ENCODE measurements around the gene ADARB2. TPM values are rescaled to one million over a fixed set of nuclear protein-coding genes. Genes with fewer than 3 reads are reported as not detected.
"Not testable (repeated sequence)": the region's sequence is repeated elsewhere in the genome, so short reads cannot be mapped to it uniquely, and the experiment has no call there.

ADARB2 gene
- total RNA-seq, 4 donors from 2014 or later, result 2.3 to 3.7 (median 2.6) TPM

DNA sequence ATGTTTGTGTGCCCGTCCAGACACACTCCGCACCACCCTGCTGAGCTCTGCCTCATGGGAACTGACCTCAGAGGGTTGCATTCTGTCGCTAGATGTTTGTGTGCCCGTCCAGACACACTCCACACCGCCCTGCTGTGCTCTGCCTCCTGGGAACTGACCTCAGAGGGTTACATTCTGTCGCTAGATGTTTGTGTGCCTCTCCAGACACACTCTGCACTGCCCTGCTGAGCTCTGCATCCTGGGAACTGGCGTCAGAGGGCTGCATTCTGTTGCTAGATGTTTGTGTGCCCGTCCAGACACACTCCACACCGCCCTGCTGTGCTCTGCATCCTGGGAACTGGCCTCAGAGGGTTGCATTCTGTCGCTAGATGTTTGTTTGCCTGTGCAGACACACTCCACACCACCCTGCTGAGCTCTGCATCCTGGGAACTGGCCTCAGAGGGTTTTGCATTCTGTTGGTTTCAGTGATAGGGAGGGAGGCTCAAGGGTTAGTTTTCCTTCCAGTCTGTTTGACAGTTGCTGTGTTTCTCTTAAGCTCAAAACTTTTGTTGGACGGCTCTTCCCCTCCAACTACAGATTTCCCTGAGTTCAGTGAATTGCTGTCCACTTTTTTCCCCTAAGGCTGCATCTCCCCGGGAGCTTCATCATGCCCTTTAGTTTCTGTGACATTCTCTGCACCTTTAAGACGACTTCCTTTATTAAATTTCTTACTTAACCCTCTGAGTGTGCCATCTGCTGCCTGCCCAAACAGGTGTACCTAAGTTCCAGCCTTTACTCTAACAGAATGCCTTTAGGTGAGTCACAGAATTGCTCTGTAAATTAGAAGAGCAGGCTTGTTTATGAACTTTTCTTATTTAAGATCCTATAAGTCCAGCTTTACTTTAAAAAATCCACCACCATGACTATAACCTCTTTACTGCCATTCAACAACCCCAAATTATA is 119.7 kb downstream of the ADARB2 start:
- H3K36me3 ChIP-seq; DNase-seq (ENCODE audit: extremely low spot score); H3K4me1 ChIP-seq; H3K27ac ChIP-seq (replicated peaks in 1 of 4); H3K4me3 ChIP-seq; intact Hi-C loops (cut with DNase I): not testable (repeated sequence)
- Histone ChIP-seq H3K27me3 (peaks cover 0 to 31% (median 0%) of the 10 kb centered on the region in 4 donors), H3K9me3 (peaks cover 0 to 17% (median 2%) of the 10 kb centered on the region in 4 donors)
- WGBS, result 29% methylated on average over 5 of the region's 13 CpGs

- whole genome bisulfite sequencing, result 51% methylated on average over 9 of the region's 9 CpGs
- DNase-seq (ENCODE audit: extremely low spot score); H3K4me3 ChIP-seq; H3K36me3 ChIP-seq; H3K4me1 ChIP-seq; H3K27ac ChIP-seq (replicated peaks in 1 of 4); intact Hi-C loops (cut with DNase I): not testable (repeated sequence)
- Histone ChIP-seq H3K27me3 (peaks cover 0 to 39% (median 4%) of the 10 kb centered on the region in 4 donors), H3K9me3 (peaks cover 0 to 17% (median 2%) of the 10 kb centered on the region in 4 donors)
Measured at GRCh38 chr10:1616701-1617100, 120.6 kb downstream of the ADARB2 start.

DNA sequence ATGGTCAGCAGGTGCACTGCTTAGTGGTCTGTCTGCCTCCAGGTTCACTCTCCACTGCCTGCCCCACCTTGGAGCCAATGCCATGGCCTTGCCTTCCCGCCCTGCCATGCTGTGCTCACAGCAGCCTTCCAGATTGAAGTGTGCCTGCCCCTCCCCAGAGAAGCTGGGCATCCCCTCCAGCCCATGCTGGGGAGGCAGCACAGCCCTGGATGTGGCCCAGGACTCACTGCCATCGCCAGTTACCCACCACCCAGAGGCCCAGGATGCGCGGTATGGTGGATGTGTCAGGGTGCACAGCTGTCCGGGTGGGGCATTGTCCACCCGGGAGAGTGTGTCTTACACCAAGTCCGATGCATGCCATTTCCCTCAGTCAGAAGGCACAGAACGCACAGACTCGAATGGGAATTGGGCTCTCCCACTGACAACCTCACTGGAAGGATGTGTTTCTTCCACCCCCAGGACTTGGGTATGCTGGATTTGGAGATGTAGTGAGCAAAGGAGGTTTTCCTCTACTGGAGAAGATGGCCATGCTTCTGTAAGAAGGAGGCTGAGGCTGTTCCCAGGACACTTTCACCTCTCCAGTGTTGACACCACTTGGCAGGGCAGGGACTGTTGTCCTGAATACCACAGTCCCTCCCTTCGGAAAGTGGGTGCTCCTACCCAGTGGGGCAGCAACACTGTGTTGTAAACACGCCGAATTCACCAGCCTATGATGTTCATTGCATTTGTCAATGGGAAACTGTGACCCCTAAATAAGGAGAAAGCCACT is 122.0 kb downstream of the ADARB2 start:
- DNase-seq (ENCODE audit: extremely low spot score), result no peak
- WGBS, result 83% methylated on average over 8 of the region's 12 CpGs
- Histone ChIP-seq H3K9me3 (peaks cover 0 to 14% (median 2%) of the 10 kb centered on the region in 4 donors), H3K4me3 (no peak overlapping the region), H3K36me3 (no peaks in the 10 kb centered on the region), H3K4me1 (no peaks in the 10 kb centered on the region), H3K27ac (replicated peaks in 1 of 4) (no peak overlapping the region), H3K27me3 (peaks cover 0 to 52% (median 5%) of the 10 kb centered on the region in 4 donors)
- TF ChIP-seq POLR2AphosphoS5 (IDR thresholded peaks at IDR 0.05) (no peak), EP300 (IDR thresholded peaks at IDR 0.05) (no peak), POLR2A (IDR thresholded peaks at IDR 0.05; ENCODE audit: low read depth) (no peak)
- TF ChIP-seq, protein P1, sequence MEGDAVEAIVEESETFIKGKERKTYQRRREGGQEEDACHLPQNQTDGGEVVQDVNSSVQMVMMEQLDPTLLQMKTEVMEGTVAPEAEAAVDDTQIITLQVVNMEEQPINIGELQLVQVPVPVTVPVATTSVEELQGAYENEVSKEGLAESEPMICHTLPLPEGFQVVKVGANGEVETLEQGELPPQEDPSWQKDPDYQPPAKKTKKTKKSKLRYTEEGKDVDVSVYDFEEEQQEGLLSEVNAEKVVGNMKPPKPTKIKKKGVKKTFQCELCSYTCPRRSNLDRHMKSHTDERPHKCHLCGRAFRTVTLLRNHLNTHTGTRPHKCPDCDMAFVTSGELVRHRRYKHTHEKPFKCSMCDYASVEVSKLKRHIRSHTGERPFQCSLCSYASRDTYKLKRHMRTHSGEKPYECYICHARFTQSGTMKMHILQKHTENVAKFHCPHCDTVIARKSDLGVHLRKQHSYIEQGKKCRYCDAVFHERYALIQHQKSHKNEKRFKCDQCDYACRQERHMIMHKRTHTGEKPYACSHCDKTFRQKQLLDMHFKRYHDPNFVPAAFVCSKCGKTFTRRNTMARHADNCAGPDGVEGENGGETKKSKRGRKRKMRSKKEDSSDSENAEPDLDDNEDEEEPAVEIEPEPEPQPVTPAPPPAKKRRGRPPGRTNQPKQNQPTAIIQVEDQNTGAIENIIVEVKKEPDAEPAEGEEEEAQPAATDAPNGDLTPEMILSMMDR (IDR thresholded peaks at IDR 0.05), result no peak
- intact Hi-C loops (cut with DNase I), result no loop called here

- TF ChIP-seq, protein P1 (IDR thresholded peaks at IDR 0.05), result no peak
- TF ChIP-seq POLR2A (IDR thresholded peaks at IDR 0.05; ENCODE audit: low read depth) (no peak), POLR2AphosphoS5 (IDR thresholded peaks at IDR 0.05) (no peak), EP300 (IDR thresholded peaks at IDR 0.05) (no peak)
- Histone ChIP-seq H3K9me3 (peaks cover 0 to 1% (median 0%) of the 10 kb centered on the region in 4 donors), H3K4me3 (no peak overlapping the region), H3K4me1 (peaks cover 0 to 7% (median 3%) of the 10 kb centered on the region in 4 donors), H3K27me3 (peaks cover 0 to 68% (median 9%) of the 10 kb centered on the region in 4 donors), H3K27ac (replicated peaks in 1 of 4) (no peak overlapping the region), H3K36me3 (no peaks in the 10 kb centered on the region)
- WGBS, result 72% methylated on average over 9 of the region's 9 CpGs
- intact Hi-C loops (cut with DNase I), result no loop called here
- DNase-seq (ENCODE audit: extremely low spot score), result no peak
Measured at GRCh38 chr10:1613511-1613910, 123.8 kb downstream of the ADARB2 start.

DNA sequence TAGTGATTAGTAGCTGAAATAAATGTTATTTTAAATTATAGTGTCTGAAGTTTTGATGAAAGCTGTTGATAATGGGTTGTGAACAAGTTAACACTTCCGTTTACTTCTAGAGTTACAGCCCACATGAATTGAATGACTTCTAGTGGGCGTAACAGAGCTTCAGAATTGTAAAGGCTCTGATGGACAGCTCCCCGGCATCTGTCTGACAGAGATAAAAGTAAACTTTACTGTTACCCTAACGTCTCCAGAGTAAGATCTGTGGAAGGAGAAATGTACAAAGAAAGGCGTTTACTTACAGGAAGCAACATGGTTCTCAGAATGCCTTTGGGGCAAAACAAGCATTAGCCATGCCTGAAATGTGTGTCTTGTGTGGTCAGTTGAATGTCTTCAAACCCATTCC is 124.4 kb downstream of the ADARB2 start:
- TF ChIP-seq POLR2A (IDR thresholded peaks at IDR 0.05; ENCODE audit: low read depth), result no peak
- TF ChIP-seq, protein P1 (IDR thresholded peaks at IDR 0.05), result no peak
- WGBS, result 43% methylated on average over 5 of the region's 5 CpGs
- peaks cover 0 to 69% (median 9%) of the 10 kb centered on the region in 4 donors for H3K27me3 ChIP-seq
- peaks cover 0 to 7% (median 3%) of the 10 kb centered on the region in 4 donors for H3K4me1 ChIP-seq
- H3K9me3 ChIP-seq, result no peaks in the 10 kb centered on the region
- no peak overlapping the region for H3K27ac ChIP-seq (replicated peaks in 1 of 4)
- intact Hi-C loops (cut with DNase I), result no loop called here
- DNase-seq (ENCODE audit: extremely low spot score), result no peak
- H3K4me3 ChIP-seq, result no peak overlapping the region
- H3K36me3 ChIP-seq, result no peaks in the 10 kb centered on the region

Measured in esophagus muscularis mucosa (tissue), 4 donors.